HepG2 (cell line): Measurements from ENCODE around the gene CRIP1. TPM values are rescaled to one million over a fixed set of nuclear protein-coding genes. Genes with fewer than 3 reads are reported as not detected.

Experiments used
- ATF7-NPFF ChIP-seq: sonication (generic); formaldehyde crosslinking; IDR thresholded peaks from 2 replicates; pipeline ENCODE4 v1.8.1; 2023; ENCODE audit warnings: mild to moderate bottlenecking, low read depth, missing genetic modification reagents, moderate library complexity
- HMGXB4 ChIP-seq, 2 experiments: sonication (generic) in 1 of 2; formaldehyde crosslinking in 1 of 2; IDR thresholded peaks; 2 replicates each; pipeline versions ENCODE4 v1.4.0 to v1.6.1; 2018 to 2020; ENCODE audit warnings: missing genetic modification reagents in 2 of 2, borderline replicate concordance in 1 of 2, low read depth in 1 of 2, mild to moderate bottlenecking in 1 of 2, missing biosample characterization in 1 of 2
- KAT7 ChIP-seq: IDR thresholded peaks from 2 replicates; pipeline ENCODE4 v1.6.1; 2018; ENCODE audit warnings: borderline replicate concordance, missing compliant biosample characterization
- KDM5B ChIP-seq: sonication (generic); formaldehyde crosslinking; IDR thresholded peaks from 2 replicates; pipeline ENCODE4 v1.4.0; 2020; ENCODE audit warnings: missing genetic modification reagents, mild to moderate bottlenecking, borderline replicate concordance
- NR2C2 ChIP-seq: sonication (generic); formaldehyde crosslinking; IDR thresholded peaks from 2 replicates; pipeline ENCODE4 v1.4.0; 2020; ENCODE audit warnings: missing genetic modification reagents, mild to moderate bottlenecking, moderate library complexity, borderline replicate concordance
- PAWR ChIP-seq: sonication (generic); formaldehyde crosslinking; IDR thresholded peaks from 2 replicates; pipeline ENCODE4 v1.4.0; 2020; ENCODE audit warnings: missing genetic modification reagents, mild to moderate bottlenecking, borderline replicate concordance
- PBX3 ChIP-seq: sonication (generic); formaldehyde crosslinking; IDR thresholded peaks from 2 replicates; pipeline ENCODE4 v1.8.1; 2023; ENCODE audit warnings: missing genetic modification reagents, inconsistent platforms, borderline replicate concordance
- PHF21A ChIP-seq: sonication (generic); formaldehyde crosslinking; IDR thresholded peaks from 2 replicates; pipeline ENCODE4 v1.5.0; 2020; ENCODE audit warnings: mild to moderate bottlenecking, missing genetic modification reagents
- PRDM4 ChIP-seq: sonication (generic); formaldehyde crosslinking; IDR thresholded peaks from 2 replicates; pipeline ENCODE4 v1.9.0; 2021; ENCODE audit warnings: missing genetic modification reagents, borderline replicate concordance
- THRA ChIP-seq: sonication (generic); formaldehyde crosslinking; IDR thresholded peaks from 2 replicates; pipeline ENCODE4 v1.4.0; 2020; ENCODE audit warnings: missing genetic modification reagents, borderline replicate concordance
- ZFX ChIP-seq: sonication (generic); formaldehyde crosslinking; IDR thresholded peaks from 2 replicates; pipeline ENCODE4 v1.4.0; 2020; ENCODE audit warnings: mild to moderate bottlenecking, low read depth, missing genetic modification reagents, moderate library complexity
- ZNF362 ChIP-seq: sonication (generic); formaldehyde crosslinking; IDR thresholded peaks from 2 replicates; pipeline ENCODE4 v1.4.0; 2020; ENCODE audit warnings: missing genetic modification reagents, mild to moderate bottlenecking, borderline replicate concordance
- ZNF367 ChIP-seq: sonication (generic); formaldehyde crosslinking; IDR thresholded peaks from 2 replicates; pipeline ENCODE4 v1.4.0; 2020; ENCODE audit warnings: missing genetic modification reagents, borderline replicate concordance
- ZNF687 ChIP-seq: sonication (generic); formaldehyde crosslinking; IDR thresholded peaks from 2 replicates; pipeline ENCODE4 v1.5.1; 2020; ENCODE audit warnings: mild to moderate bottlenecking, missing genetic modification reagents, moderate library complexity
- polyA plus RNA-seq, 8 experiments: library from polyadenylated mRNA; depleted of rRNA in 3 of 8; stranded (reverse) in 7 of 8; unstranded in 1 of 8; fragments of >200 nt; fragmentation: Illumina TruSeq in 4 of 8; extraction: Trizol in 4 of 8; gene quantifications; 2 replicates each; pipeline versions ENCODE4 v1.2.1 to v1.2.3, GENCODE V29; 2011 to 2016; ENCODE audit warnings: low read depth in 4 of 8, missing spikeins in 1 of 8, mixed read lengths in 1 of 8; ENCODE audit not compliant: insufficient read depth in 1 of 8
- total RNA-seq, 5 experiments: library from RNA; depleted of rRNA; stranded (reverse); fragments of >200 nt; fragmentation: Illumina TruSeq; extraction: Trizol; gene quantifications; 2 replicates each; pipeline ENCODE4 v1.2.3, GENCODE V29; 2016; ENCODE audit warnings: low read depth in 1 of 5

The CRIP1 gene
- total and polyA plus RNA-seq, 2 of the 13 experiments (the other 11 are each of a cell fraction or from before 2014, with no cell fraction given), result 53.9 to 59.5 TPM

- peak; percentile 50; the same call in 1 of the 2 replicates for TF ChIP-seq ZNF687 (CRISPR knock-in tag)
- no peak for TF ChIP-seq ZNF362 (CRISPR knock-in tag)
- no peak for TF ChIP-seq PAWR (CRISPR knock-in tag)
- TF ChIP-seq PHF21A (CRISPR knock-in tag), result 0 out of 2 replicates have a peak, but pooled peaks have one; percentile 29
- peak; percentile 31; the same call in 1 of the 2 replicates for TF ChIP-seq ZFX (CRISPR knock-in tag)
- no peak for TF ChIP-seq HMGXB4 (CRISPR knock-in tag; IDR thresholded peaks at IDR 0.05; ENCODE audit: borderline replicate concordance in 1 of 2, low read depth in 1 of 2)
- TF ChIP-seq KAT7 (CRISPR knock-in tag), result no peak
- no peak for TF ChIP-seq PRDM4 (CRISPR knock-in tag)
- no peak for TF ChIP-seq ATF7-NPFF (CRISPR knock-in tag)
- TF ChIP-seq THRA (CRISPR knock-in tag), result no peak
- TF ChIP-seq PBX3 (CRISPR knock-in tag), result no peak
- no peak for TF ChIP-seq NR2C2 (CRISPR knock-in tag)
- TF ChIP-seq KDM5B (CRISPR knock-in tag), result no peak
- no peak for TF ChIP-seq ZNF367
Measured at GRCh38 chr14:105529569-105530284, 43.0 kb downstream of the CRIP1 start (continued).
